Activated B cell treated with CpG ODN at 0.5 μM for 24 hours (primary cell): ENCODE results near the gene NUDT9. TPM values are rescaled to one million over a fixed set of nuclear protein-coding genes. Genes with fewer than 3 reads are reported as not detected.
"Not testable (repeated sequence)": the region's sequence is repeated elsewhere in the genome, so short reads cannot be mapped to it uniquely, and the experiment has no call there.

ENCODE experiments used
- ATAC-seq: fragments of 200-7000 bp; cut with Tn5 transposase; one replicate; pipeline ENCODE4 v1.10.0; 2021; ENCODE audit warnings: low read depth, mild to moderate bottlenecking, moderate library complexity
- CTCF ChIA-PET: fragments of 350-600 bp; sonication (Branson Sonifier 250); formaldehyde crosslinking; loops from one replicate; lab custom pipeline; 2021; ENCODE audit warnings: antibody characterized with exemption; lab: Charles Lee
- POLR2A ChIA-PET: fragments of 350-600 bp; sonication (Branson Sonifier 250); formaldehyde crosslinking; loops from one replicate; lab custom pipeline; 2021; ENCODE audit warnings: antibody characterized with exemption; lab: Charles Lee
- DNase-seq: peaks from one replicate; pipeline ENCODE4 v3.0.0; 2022
- H3K27ac Mint-ChIP-seq: one replicate; pipeline ENCODE4 v1.8.0; 2020; ENCODE audit warnings: mixed read lengths
- H3K27me3 Mint-ChIP-seq: one replicate; pipeline ENCODE4 v1.8.0; 2021; ENCODE audit warnings: mixed read lengths
- H3K36me3 Mint-ChIP-seq: one replicate; pipeline ENCODE4 v1.8.0; 2021; ENCODE audit warnings: low read depth, mixed read lengths
- H3K4me1 Mint-ChIP-seq: one replicate; pipeline ENCODE4 v1.8.0; 2021; ENCODE audit warnings: mixed read lengths
- H3K4me3 Mint-ChIP-seq: one replicate; pipeline ENCODE4 v1.8.0; 2020; ENCODE audit warnings: mild to moderate bottlenecking, mixed read lengths
- H3K9me3 Mint-ChIP-seq: one replicate; pipeline ENCODE4 v1.8.0; 2020; ENCODE audit warnings: mixed read lengths
- intact Hi-C: fragments of 100-400 bp; cut with micrococcal nuclease; formaldehyde crosslinking; loops from one replicate; pipeline ENCODE4 v1.15.1; 2024
- total RNA-seq: library from RNA; stranded (reverse); gene quantifications from 2 replicates; pipeline ENCODE4 v1.2.3, GENCODE V29; 2022
- TF ChIP-seq, protein P1 (sequence below): fragments of 200-600 bp; IDR thresholded peaks from one replicate; pipeline ENCODE4 v1.8.0; 2022; ENCODE audit warnings: antibody characterized with exemption, mild to moderate bottlenecking

The NUDT9 gene
- total RNA-seq, 1 donor from 2014 or later: 21.1 TPM

DNA sequence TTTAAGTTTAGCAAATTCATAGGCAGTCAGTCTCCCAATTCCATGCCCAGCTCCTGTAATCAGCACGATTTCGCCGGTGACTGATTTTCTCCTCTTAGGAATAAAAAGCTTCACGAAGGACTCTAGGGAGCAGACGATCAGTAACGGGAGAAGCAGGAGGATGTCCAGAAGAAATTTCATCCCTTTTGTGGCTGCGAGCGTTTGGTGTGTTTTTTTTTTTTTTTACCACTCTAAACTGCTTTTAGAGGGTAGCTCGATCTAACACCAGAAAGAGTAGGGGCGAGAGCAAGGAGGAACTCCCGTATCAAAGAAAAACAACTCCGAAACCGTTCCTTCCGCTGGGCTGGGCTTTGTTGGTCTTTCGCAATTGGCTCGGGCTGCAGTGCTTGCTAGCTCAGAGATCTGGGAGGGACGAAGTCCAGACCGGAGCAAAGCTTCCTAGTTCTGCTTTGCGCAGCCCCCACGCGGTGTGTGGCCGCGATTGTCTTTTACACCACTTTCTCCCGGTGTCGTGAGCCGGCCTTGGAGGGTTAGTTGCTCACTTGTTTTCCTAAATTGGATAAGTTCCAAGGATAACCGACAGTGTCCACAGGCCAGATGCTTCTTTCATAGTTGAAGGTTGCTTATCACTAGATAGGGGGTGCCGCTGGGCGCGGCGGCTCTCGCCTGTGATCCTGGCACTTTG lies 31.3 kb upstream of the NUDT9 start, which contains the start of gene HSD17B11:
HSD17B11 (minus strand) TSS at position 298 of the 685 bp plus-strand sequence; CDS start at position 180, 118 bp downstream.
- DNase-seq (peak; percentile 70), ATAC-seq (peak; percentile 99)
- CTCF ChIA-PET: interaction anchor here (0.7 to 1.4 kb wide), 3 partner anchors 15 to 240 kb away, joined by 3 to 11 read pairs (median 7); no protein-coding TSS in a partner anchor
- peak within 1 kb of the TSS; percentile 96 for H3K27ac Mint-ChIP-seq
- H3K36me3 Mint-ChIP-seq: peaks cover 10% of the 10 kb centered on the region
- peak within 1 kb of the TSS; percentile 97 for H3K4me3 Mint-ChIP-seq
- POLR2A ChIA-PET: interaction anchor here (0.6 to 8.4 kb wide), 20 partner anchors 9 to 1869 kb away, joined by 3 to 133 read pairs (median 4); partner anchors contain the start of genes AFF1, NUDT9 and PPM1K
- H3K9me3 Mint-ChIP-seq: no peaks in the 10 kb centered on the region
- H3K27me3 Mint-ChIP-seq: no peaks in the 10 kb centered on the region
- intact Hi-C loops: loop anchor here (1.0 to 10.0 kb wide), 7 partner anchors 16 to 1204 kb away; partner anchors contain the start of genes AFF1, HERC3, HERC5 and KLHL8
- H3K4me1 Mint-ChIP-seq: peaks cover 48% of the 10 kb centered on the region
- TF ChIP-seq, protein P1, sequence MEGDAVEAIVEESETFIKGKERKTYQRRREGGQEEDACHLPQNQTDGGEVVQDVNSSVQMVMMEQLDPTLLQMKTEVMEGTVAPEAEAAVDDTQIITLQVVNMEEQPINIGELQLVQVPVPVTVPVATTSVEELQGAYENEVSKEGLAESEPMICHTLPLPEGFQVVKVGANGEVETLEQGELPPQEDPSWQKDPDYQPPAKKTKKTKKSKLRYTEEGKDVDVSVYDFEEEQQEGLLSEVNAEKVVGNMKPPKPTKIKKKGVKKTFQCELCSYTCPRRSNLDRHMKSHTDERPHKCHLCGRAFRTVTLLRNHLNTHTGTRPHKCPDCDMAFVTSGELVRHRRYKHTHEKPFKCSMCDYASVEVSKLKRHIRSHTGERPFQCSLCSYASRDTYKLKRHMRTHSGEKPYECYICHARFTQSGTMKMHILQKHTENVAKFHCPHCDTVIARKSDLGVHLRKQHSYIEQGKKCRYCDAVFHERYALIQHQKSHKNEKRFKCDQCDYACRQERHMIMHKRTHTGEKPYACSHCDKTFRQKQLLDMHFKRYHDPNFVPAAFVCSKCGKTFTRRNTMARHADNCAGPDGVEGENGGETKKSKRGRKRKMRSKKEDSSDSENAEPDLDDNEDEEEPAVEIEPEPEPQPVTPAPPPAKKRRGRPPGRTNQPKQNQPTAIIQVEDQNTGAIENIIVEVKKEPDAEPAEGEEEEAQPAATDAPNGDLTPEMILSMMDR: no peak

DNA sequence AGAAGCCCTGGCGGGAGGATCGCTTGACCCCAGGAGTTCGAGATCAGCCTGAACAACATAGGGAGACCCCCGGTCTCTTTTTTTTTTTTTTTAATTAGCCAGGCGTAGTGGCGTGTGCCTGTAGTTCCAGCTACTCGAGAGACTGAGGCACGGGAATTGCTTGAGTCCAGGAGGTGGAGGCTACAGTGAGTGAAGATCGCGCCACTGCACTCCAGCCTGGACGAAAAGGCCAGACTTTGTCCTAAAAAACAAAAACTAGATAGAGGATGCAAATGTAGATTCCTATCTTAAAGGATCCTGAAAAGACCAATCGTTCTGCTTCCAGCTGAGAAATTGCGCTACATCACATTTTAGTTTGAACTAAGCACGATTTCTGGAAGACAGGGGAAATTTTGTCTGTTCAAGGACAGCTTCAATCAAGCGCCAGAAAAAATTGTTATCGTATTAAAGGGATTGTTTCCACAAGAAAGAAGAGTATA lies 30.8 kb upstream of the NUDT9 start:
- DNase-seq: no peak
- Mint-ChIP-seq H3K9me3 (no peaks in the 10 kb centered on the region), H3K27ac (peak overlapping the region; percentile 96), H3K36me3 (peaks cover 9% of the 10 kb centered on the region), H3K4me3 (peak overlapping the region; percentile 97), H3K4me1 (peaks cover 44% of the 10 kb centered on the region), H3K27me3 (no peaks in the 10 kb centered on the region)
- TF ChIP-seq, protein P1: no peak
- intact Hi-C loops: loop anchor here (1.0 to 10.0 kb wide), 7 partner anchors 15 to 1203 kb away; partner anchors contain the start of genes AFF1, HERC3, HERC5 and KLHL8
- peak; percentile 22 for ATAC-seq
- CTCF ChIA-PET: interaction anchor here (1.3 to 1.4 kb wide), 2 partner anchors 16 to 74 kb away, joined by 7 to 11 read pairs; no protein-coding TSS in a partner anchor
- POLR2A ChIA-PET: interaction anchor here (0.6 to 8.4 kb wide), 14 partner anchors 10 to 1055 kb away, joined by 3 to 133 read pairs (median 4); partner anchors contain the start of genes NUDT9 and PPM1K

DNA sequence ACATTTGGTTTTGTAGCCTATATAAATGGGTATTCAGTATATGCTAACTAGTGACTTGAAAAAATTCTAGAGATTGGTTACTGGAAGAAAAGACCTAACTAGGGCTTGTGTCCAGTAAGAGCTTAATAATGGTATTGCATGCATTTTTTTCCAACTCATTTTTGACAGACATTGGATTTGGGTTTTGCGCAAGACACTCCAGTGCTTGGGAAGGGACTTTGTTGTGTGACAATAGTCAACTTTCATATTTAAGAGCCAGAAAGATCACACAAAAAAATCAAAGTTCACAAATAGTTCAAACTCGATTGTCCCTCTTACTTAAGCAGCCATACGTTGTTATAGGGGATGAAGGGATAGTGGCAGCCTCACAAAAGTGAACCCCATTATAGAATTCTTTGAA lies 30.2 kb upstream of the NUDT9 start:
- intact Hi-C loops: loop anchor here (5.0 to 10.0 kb wide), 5 partner anchors 170 to 1203 kb away; partner anchors contain the start of genes AFF1, HERC3, HERC5 and KLHL8
- H3K4me1 Mint-ChIP-seq: peaks cover 39% of the 10 kb centered on the region
- H3K9me3 Mint-ChIP-seq: no peaks in the 10 kb centered on the region
- DNase-seq: no peak
- H3K27ac Mint-ChIP-seq: no peak overlapping the region
- H3K4me3 Mint-ChIP-seq: no peak overlapping the region
- TF ChIP-seq, protein P1: no peak
- ATAC-seq: no peak
- H3K36me3 Mint-ChIP-seq: peaks cover 9% of the 10 kb centered on the region
- POLR2A ChIA-PET: interaction anchor here (0.6 to 8.4 kb wide), 5 partner anchors 23 to 1054 kb away, joined by 3 to 133 read pairs (median 4); partner anchors contain the start of gene NUDT9
- H3K27me3 Mint-ChIP-seq: no peaks in the 10 kb centered on the region
- CTCF ChIA-PET: no interaction called here

DNA sequence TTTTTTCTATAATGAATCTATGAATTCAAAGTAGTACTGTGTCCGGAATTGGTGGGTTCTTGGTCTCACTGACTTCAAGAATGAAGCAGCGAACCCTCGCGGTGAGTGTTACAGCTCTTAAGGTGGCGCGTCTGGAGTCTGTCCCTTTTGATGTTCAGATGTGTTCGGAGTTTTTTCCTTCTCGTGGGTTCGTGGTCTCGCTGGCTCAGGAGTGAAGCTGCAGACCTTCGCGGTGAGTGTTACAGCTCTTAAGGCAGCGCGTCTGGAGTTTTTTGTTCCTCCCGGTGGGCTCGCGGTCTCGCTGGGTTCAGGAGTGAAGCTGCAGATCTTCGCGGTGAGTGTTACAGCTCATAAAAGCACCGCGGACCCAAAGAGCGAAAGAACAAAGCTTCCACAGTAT lies 27.3 kb upstream of the NUDT9 start:
- H3K4me1 Mint-ChIP-seq: peaks cover 14% of the 10 kb centered on the region
- H3K9me3 Mint-ChIP-seq, H3K27ac Mint-ChIP-seq, ATAC-seq, DNase-seq, H3K4me3 Mint-ChIP-seq, H3K27me3 Mint-ChIP-seq, CTCF ChIA-PET, H3K36me3 Mint-ChIP-seq: not testable (repeated sequence)
- POLR2A ChIA-PET: interaction anchor here (8.4 kb wide), 1 partner anchor 27 kb away, joined by 133 read pairs; the partner anchor contains the start of gene NUDT9
- intact Hi-C loops: loop anchor here (10.0 kb wide), 3 partner anchors 460 to 1200 kb away; partner anchors contain the start of genes AFF1, HERC3 and HERC5

DNA sequence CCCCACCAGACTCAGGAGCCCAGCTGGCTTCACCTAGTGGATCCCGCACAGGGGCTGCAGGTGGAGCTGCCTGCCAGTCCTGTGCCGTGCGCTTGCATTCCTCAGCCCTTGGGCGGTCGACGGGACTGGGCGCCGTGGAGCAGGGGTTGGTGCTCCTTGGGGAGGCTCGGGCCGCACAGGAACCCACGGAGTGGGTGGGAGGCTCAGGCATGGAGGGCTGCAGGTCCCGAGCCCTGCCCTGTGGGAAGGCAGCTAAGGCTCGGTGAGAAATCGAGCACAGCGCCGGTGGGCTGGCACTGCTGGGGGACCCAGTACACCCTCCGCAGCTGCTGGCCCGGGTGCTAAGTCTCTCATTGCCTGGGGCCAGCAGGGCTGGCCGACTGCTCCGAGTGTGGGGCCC lies 26.5 kb upstream of the NUDT9 start:
- H3K36me3 Mint-ChIP-seq, H3K4me1 Mint-ChIP-seq, H3K4me3 Mint-ChIP-seq, H3K27me3 Mint-ChIP-seq, H3K9me3 Mint-ChIP-seq, ATAC-seq, CTCF ChIA-PET, H3K27ac Mint-ChIP-seq, DNase-seq: not testable (repeated sequence)
- POLR2A ChIA-PET: interaction anchor here (8.4 kb wide), 1 partner anchor 26 kb away, joined by 133 read pairs; the partner anchor contains the start of gene NUDT9
- intact Hi-C loops: loop anchor here (10.0 kb wide), 3 partner anchors 461 to 1199 kb away; partner anchors contain the start of genes AFF1, HERC3 and HERC5
